Measurements from ENCODE around the gene ELAPOR2. TPM values are rescaled to one million over a fixed set of nuclear protein-coding genes. Genes with fewer than 3 reads are reported as not detected.
"Not testable (repeated sequence)": the region's sequence is repeated elsewhere in the genome, so short reads cannot be mapped to it uniquely, and the experiment has no call there.

ELAPOR2 gene
- total and polyA plus RNA-seq, 9 donors: 2.0 to 11.3 (median 6.1) TPM

DNA sequence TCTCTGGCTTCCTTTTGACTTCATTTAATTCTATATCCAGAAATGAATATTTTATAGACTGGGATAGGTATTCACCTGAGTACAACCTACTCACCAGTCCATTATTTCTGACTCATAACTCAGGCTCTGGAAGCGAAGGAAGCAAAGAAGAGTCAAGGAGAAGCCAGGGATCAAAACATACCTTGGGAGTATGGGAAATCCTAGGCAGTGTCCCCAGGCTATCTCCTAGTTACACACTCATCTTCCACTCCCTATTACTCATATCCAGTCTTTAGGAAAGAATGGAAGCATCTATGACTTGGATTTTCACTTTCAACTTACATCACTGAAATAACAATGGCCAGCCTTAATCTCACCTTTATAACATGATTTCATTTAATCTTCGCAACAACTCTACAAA is 40.9 kb upstream of the ELAPOR2 start:
- Histone ChIP-seq H3K9me3 (no peaks in the 10 kb centered on the region), H3K27ac (no peak overlapping the region), H3K4me3 (no peak overlapping the region), H3K27me3 (no peaks in the 10 kb centered on the region), H3K4me1 (ENCODE audit: insufficient read depth) (no peaks in the 10 kb centered on the region), H3K36me3 (no peaks in the 10 kb centered on the region)
- no peak for TF ChIP-seq POLR2A (IDR thresholded peaks at IDR 0.05)
- no peak for TF ChIP-seq EP300 (IDR thresholded peaks at IDR 0.05)
- no peak for TF ChIP-seq CTCF (IDR thresholded peaks at IDR 0.05)
- WGBS, 3 donors: 86 to 94% (median 93%) methylated on average over 2 of the region's 2 CpGs
- no peak for DNase-seq
- intact Hi-C loops (cut with DNase I): no loop called here

DNA sequence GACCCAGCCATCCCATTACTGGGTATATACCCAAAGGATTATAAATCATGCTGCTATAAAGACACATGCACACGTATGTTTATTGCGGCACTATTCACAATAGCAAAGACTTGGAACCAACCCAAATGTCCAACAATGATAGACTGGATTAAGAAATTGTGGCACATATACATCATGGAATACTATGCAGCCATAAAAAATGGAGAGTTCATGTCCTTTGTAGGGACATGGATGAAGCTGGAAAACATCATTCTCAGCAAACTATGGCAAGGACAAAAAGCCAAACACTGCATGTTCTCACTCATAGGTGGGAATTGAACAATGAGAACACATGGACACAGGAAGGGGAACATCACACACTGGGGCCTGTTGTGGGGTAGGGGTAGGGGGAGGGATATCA is 37.9 kb upstream of the ELAPOR2 start:
- H3K4me3 ChIP-seq; H3K4me1 ChIP-seq (ENCODE audit: insufficient read depth); H3K27me3 ChIP-seq; intact Hi-C loops (cut with DNase I); H3K9me3 ChIP-seq; DNase-seq; H3K36me3 ChIP-seq; H3K27ac ChIP-seq: not testable (repeated sequence)
- 92 to 100% methylated on average over 2 of the region's 2 CpGs; no CpG with 5 or more reads in 1 of the 3 donors for WGBS, 3 donors

DNA sequence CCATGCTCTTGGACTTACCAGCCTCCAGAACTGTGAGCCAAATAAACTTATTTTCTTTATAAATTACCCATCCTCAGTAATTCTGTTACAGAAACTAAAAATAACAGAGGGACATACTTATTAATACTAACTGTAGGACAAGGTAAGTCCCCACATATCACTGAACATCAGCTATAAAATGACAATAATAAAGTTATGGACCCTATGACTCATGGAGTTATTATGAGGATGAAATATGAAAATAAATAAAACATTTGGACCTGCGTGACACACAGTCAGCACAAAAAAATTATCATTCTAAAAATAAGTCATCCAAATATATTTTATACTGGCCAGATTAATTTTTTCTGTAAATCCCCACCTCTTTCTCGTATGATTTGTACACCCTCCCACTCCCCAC is 34.9 kb upstream of the ELAPOR2 start:
- DNase-seq: no peak
- no peaks in the 10 kb centered on the region for H3K4me1 ChIP-seq (ENCODE audit: insufficient read depth)
- 49 to 66% (median 57%) methylated on average over 2 of the region's 2 CpGs for WGBS, 3 donors
- H3K9me3 ChIP-seq: no peaks in the 10 kb centered on the region
- intact Hi-C loops (cut with DNase I): no loop called here
- H3K4me3 ChIP-seq: no peak overlapping the region
- H3K27ac ChIP-seq: no peak overlapping the region
- TF ChIP-seq POLR2A (IDR thresholded peaks at IDR 0.05) (no peak), CTCF (IDR thresholded peaks at IDR 0.05) (no peak), EP300 (IDR thresholded peaks at IDR 0.05) (no peak)
- no peaks in the 10 kb centered on the region for H3K27me3 ChIP-seq
- H3K36me3 ChIP-seq: no peaks in the 10 kb centered on the region

- Histone ChIP-seq H3K4me1 (ENCODE audit: insufficient read depth) (no peaks in the 10 kb centered on the region), H3K4me3 (no peak overlapping the region), H3K9me3 (no peaks in the 10 kb centered on the region), H3K27ac (no peak overlapping the region), H3K36me3 (no peaks in the 10 kb centered on the region), H3K27me3 (no peaks in the 10 kb centered on the region)
- TF ChIP-seq CTCF (IDR thresholded peaks at IDR 0.05) (no peak), POLR2A (IDR thresholded peaks at IDR 0.05) (no peak), EP300 (IDR thresholded peaks at IDR 0.05) (no peak)
- WGBS, 3 donors: 57 to 63% (median 62%) methylated on average over 2 of the region's 2 CpGs
- DNase-seq: no peak
- intact Hi-C loops (cut with DNase I): no loop called here
Measured at GRCh38 chr7:87092568-87093091, 33.2 kb upstream of the ELAPOR2 start.

- Histone ChIP-seq H3K27ac (no peak overlapping the region), H3K9me3 (no peaks in the 10 kb centered on the region), H3K4me1 (ENCODE audit: insufficient read depth) (no peaks in the 10 kb centered on the region), H3K27me3 (no peaks in the 10 kb centered on the region), H3K4me3 (no peak overlapping the region), H3K36me3 (no peaks in the 10 kb centered on the region)
- intact Hi-C loops (cut with DNase I): no loop called here
- TF ChIP-seq EP300 (IDR thresholded peaks at IDR 0.05) (no peak), CTCF (IDR thresholded peaks at IDR 0.05) (no peak), POLR2A (IDR thresholded peaks at IDR 0.05) (no peak)
- 46 to 79% (median 77%) methylated on average over 1 of the region's 1 CpG for WGBS, 3 donors
- DNase-seq: no peak
Measured at GRCh38 chr7:87091487-87092066, 32.1 kb upstream of the ELAPOR2 start.
